Coronary artery (tissue), 2 donors: Measurements from ENCODE around the gene MAPKAP1.

ENCODE experiments used
- DNase-seq: peaks from one replicate; pipeline ENCODE4 v3.0.0-alpha.2; 2017; ENCODE audit warnings: low spot score
- H3K27ac ChIP-seq, 2 donors: fragments of 200-600 bp; sonication (generic); one replicate each; pipeline ENCODE4 v1.5.1; 2016 to 2019
- H3K4me3 ChIP-seq: fragments of 200-600 bp; sonication (generic); 2 replicates; pipeline ENCODE4 v1.5.1; 2016; ENCODE audit warnings: mild to moderate bottlenecking, moderate library complexity
- CTCF ChIP-seq: fragments of 200-600 bp; sonication (generic); IDR thresholded peaks from one replicate; pipeline ENCODE4 v1.5.1; 2019; ENCODE audit warnings: antibody characterized with exemption

Gene MAPKAP1

GRCh38 chr9:125470767-125471580 is 236.0 kb downstream of the MAPKAP1 start:
- H3K27ac ChIP-seq, result no peak overlapping the region
- H3K4me3 ChIP-seq, result no peak overlapping the region
- peak; percentile 55 for DNase-seq
- no peak for TF ChIP-seq CTCF

DNA sequence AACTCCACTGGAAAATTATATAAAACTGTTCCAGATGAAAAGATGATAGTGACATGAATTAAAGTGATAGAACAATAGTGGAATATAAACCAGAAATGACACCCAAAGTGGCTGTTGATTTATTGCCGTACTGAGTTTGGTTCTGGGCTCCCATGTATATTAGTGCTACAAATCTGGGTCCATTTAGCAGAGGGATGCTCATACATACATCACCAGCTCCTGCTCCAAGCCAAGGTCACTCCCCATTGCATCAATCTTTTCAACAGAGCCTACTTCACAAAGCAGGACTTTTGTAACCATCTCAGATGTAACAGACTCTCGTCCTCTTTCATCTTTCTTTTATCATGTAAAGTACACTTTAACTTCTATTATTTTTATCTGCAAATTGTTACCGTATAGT is 236.8 kb downstream of the MAPKAP1 start:
- no peak for DNase-seq
- no peak for TF ChIP-seq CTCF
- Histone ChIP-seq H3K27ac (no peak overlapping the region), H3K4me3 (no peak overlapping the region)

DNA sequence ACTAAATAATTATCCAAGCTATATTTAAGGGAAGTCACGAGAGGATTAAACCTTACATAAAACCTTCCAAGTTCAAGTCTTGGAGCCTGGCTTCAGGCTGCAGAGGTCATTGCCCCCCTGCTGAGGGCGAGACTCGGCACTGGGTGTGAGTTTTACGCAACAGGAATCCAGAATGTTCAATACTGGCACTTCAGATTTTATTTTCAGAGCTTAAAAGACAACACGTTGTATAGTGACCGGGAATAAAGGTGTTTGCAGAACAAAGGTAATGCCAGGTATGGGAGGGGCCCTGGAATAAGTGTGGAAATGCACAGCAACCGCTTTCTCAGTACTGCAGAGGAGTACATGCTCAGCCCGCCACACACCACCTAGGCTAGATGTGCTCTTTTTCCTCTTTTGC is 238.4 kb downstream of the MAPKAP1 start:
- DNase-seq, result peak; percentile 14
- TF ChIP-seq CTCF, result no peak
- Histone ChIP-seq H3K27ac (no peak overlapping the region), H3K4me3 (no peak overlapping the region)

GRCh38 chr9:125467116-125467740 is 239.8 kb downstream of the MAPKAP1 start:
- Histone ChIP-seq H3K27ac (no peak overlapping the region), H3K4me3 (no peak overlapping the region)
- peak; percentile 35 for DNase-seq
- no peak for TF ChIP-seq CTCF

DNA sequence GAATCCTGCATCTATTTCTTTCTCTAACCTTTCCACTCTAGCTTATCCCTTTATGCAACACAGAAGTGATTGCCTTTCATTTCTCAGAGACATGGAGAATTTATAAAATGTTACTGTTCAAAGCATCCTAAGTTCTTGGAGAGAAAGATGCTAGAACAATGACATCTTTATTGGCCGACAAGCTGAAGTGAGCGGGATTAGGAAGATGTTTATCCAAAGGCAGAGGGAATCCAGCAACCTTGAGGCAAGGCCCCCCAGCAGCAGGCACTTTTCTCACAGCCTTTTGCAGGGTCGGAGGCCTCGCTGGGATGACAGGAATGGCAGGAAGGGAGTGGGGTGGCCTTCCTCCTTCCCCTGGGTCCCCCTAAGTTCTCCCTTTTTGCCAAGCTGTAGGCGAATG is 240.6 kb downstream of the MAPKAP1 start:
- TF ChIP-seq CTCF, result no peak
- Histone ChIP-seq H3K27ac (no peak overlapping the region), H3K4me3 (no peak overlapping the region)
- peak; percentile 16 for DNase-seq

DNA sequence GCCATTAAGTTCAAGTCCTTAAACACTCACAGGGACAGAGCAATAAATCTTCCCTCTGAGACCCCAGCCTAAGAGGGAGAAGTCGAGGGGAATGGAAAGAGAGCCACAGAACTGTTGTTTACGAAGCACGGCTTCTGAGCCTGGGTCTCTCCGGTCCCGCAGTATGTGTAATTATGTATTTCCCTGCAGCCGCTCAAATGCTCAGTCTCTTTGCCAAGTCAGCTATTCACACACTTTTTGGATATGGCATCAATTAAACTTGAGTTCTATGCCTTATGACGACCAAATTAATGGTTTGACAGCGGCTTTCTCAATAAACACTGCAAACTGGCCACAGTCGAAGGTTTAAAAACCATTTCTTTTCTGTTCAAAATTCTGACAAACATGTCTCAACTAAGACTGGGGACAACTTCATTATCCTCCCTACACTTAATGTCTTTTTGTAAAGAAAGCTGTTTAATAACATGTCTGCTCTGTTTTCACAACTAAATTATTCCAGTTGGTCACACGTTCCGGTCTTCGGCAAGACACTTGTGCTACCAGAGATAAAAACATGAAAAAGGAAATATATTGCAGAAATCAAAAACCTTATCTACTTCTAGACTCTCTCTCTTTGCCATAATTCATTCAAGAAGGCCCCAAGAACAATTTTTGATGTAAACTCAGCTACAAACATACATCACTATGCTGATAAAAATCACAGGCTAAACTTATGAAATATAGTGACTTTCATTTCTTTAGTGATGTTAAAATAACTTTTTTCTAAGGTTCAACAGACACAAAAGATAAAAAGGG is 242.2 kb downstream of the MAPKAP1 start:
- H3K27ac ChIP-seq, result no peak overlapping the region
- DNase-seq, result no peak
- no peak for TF ChIP-seq CTCF
- H3K4me3 ChIP-seq, result no peak overlapping the region
